ENCODE measurements around the gene F13B. TPM values are rescaled to one million over a fixed set of nuclear protein-coding genes. Genes with fewer than 3 reads are reported as not detected.
"Not testable (repeated sequence)": the region's sequence is repeated elsewhere in the genome, so short reads cannot be mapped to it uniquely, and the experiment has no call there.

Gene F13B
- total RNA-seq, 1 donor from 2014 or later: not detected

- Mint-ChIP-seq H3K27me3 (no peaks in the 10 kb centered on the region), H3K4me3 (no peak overlapping the region), H3K9me3 (no peaks in the 10 kb centered on the region), H3K27ac (no peak overlapping the region), H3K4me1 (no peaks in the 10 kb centered on the region), H3K36me3 (ENCODE audit: low read depth) (no peaks in the 10 kb centered on the region)
- intact Hi-C loops (cut with micrococcal nuclease): no loop called here
- DNase-seq: no peak
Measured at GRCh38 chr1:197027359-197027758, 39.7 kb downstream of the F13B start.

GRCh38 chr1:197024460-197024859, 42.6 kb downstream of the F13B start:
- H3K4me1 Mint-ChIP-seq: no peaks in the 10 kb centered on the region
- H3K27me3 Mint-ChIP-seq: no peaks in the 10 kb centered on the region
- no peaks in the 10 kb centered on the region for H3K36me3 Mint-ChIP-seq (ENCODE audit: low read depth)
- intact Hi-C loops (cut with micrococcal nuclease): no loop called here
- H3K27ac Mint-ChIP-seq: no peak overlapping the region
- DNase-seq: no peak
- H3K4me3 Mint-ChIP-seq: no peak overlapping the region
- no peaks in the 10 kb centered on the region for H3K9me3 Mint-ChIP-seq

- intact Hi-C loops (cut with micrococcal nuclease): no loop called here
- H3K27ac Mint-ChIP-seq: no peak overlapping the region
- no peaks in the 10 kb centered on the region for H3K36me3 Mint-ChIP-seq (ENCODE audit: low read depth)
- no peaks in the 10 kb centered on the region for H3K9me3 Mint-ChIP-seq
- H3K4me3 Mint-ChIP-seq: no peak overlapping the region
- H3K4me1 Mint-ChIP-seq: no peaks in the 10 kb centered on the region
- H3K27me3 Mint-ChIP-seq: no peaks in the 10 kb centered on the region
- no peak for DNase-seq
Measured at GRCh38 chr1:197021716-197022115, 45.3 kb downstream of the F13B start.

- no peak overlapping the region for H3K4me3 Mint-ChIP-seq
- no peak overlapping the region for H3K27ac Mint-ChIP-seq
- H3K9me3 Mint-ChIP-seq: no peaks in the 10 kb centered on the region
- no peak for DNase-seq
- intact Hi-C loops (cut with micrococcal nuclease): no loop called here
- H3K4me1 Mint-ChIP-seq: no peaks in the 10 kb centered on the region
- no peaks in the 10 kb centered on the region for H3K27me3 Mint-ChIP-seq
- no peaks in the 10 kb centered on the region for H3K36me3 Mint-ChIP-seq (ENCODE audit: low read depth)
Measured at GRCh38 chr1:197017558-197018146, 49.4 kb downstream of the F13B start.

- Mint-ChIP-seq H3K4me3 (no peak overlapping the region), H3K9me3 (peaks cover 1% of the 10 kb centered on the region), H3K27me3 (no peaks in the 10 kb centered on the region), H3K36me3 (ENCODE audit: low read depth) (no peaks in the 10 kb centered on the region), H3K4me1 (no peaks in the 10 kb centered on the region), H3K27ac (no peak overlapping the region)
- no peak for DNase-seq
- intact Hi-C loops (cut with micrococcal nuclease): no loop called here
Measured at GRCh38 chr1:197016751-197017150, 50.3 kb downstream of the F13B start.

GRCh38 chr1:197013234-197013633, 53.8 kb downstream of the F13B start:
- no peaks in the 10 kb centered on the region for H3K27me3 Mint-ChIP-seq
- no peak for DNase-seq
- intact Hi-C loops (cut with micrococcal nuclease): no loop called here
- H3K36me3 Mint-ChIP-seq (ENCODE audit: low read depth): no peaks in the 10 kb centered on the region
- H3K4me3 Mint-ChIP-seq: no peak overlapping the region
- peaks cover 4% of the 10 kb centered on the region for H3K9me3 Mint-ChIP-seq
- H3K4me1 Mint-ChIP-seq: no peaks in the 10 kb centered on the region
- H3K27ac Mint-ChIP-seq: no peak overlapping the region

- Mint-ChIP-seq H3K9me3 (peaks cover 4% of the 10 kb centered on the region), H3K36me3 (ENCODE audit: low read depth) (no peaks in the 10 kb centered on the region), H3K27ac (no peak overlapping the region), H3K4me3 (no peak overlapping the region), H3K4me1 (no peaks in the 10 kb centered on the region), H3K27me3 (no peaks in the 10 kb centered on the region)
- DNase-seq: no peak
- intact Hi-C loops (cut with micrococcal nuclease): no loop called here
Measured at GRCh38 chr1:197011614-197012013, 55.4 kb downstream of the F13B start.

GRCh38 chr1:197008861-197009260, 58.2 kb downstream of the F13B start:
- no peaks in the 10 kb centered on the region for H3K27me3 Mint-ChIP-seq
- peaks cover 4% of the 10 kb centered on the region for H3K9me3 Mint-ChIP-seq
- no peak for DNase-seq
- no peak overlapping the region for H3K4me3 Mint-ChIP-seq
- no peaks in the 10 kb centered on the region for H3K36me3 Mint-ChIP-seq (ENCODE audit: low read depth)
- H3K4me1 Mint-ChIP-seq: no peaks in the 10 kb centered on the region
- intact Hi-C loops (cut with micrococcal nuclease): no loop called here
- no peak overlapping the region for H3K27ac Mint-ChIP-seq

GRCh38 chr1:197003132-197003531, 63.9 kb downstream of the F13B start:
- intact Hi-C loops (cut with micrococcal nuclease): no loop called here

GRCh38 chr1:197001828-197002227, 65.2 kb downstream of the F13B start:
- no peak overlapping the region for H3K4me3 Mint-ChIP-seq
- H3K27ac Mint-ChIP-seq: no peak overlapping the region
- no peaks in the 10 kb centered on the region for H3K27me3 Mint-ChIP-seq
- no peaks in the 10 kb centered on the region for H3K9me3 Mint-ChIP-seq
- no peak for DNase-seq
- H3K36me3 Mint-ChIP-seq (ENCODE audit: low read depth): no peaks in the 10 kb centered on the region
- intact Hi-C loops (cut with micrococcal nuclease): no loop called here
- no peaks in the 10 kb centered on the region for H3K4me1 Mint-ChIP-seq

More at GRCh38 chr1:197003132-197003531, 63.9 kb downstream of the F13B start:
- H3K4me1 Mint-ChIP-seq: no peaks in the 10 kb centered on the region
- H3K27ac Mint-ChIP-seq: no peak overlapping the region
- no peaks in the 10 kb centered on the region for H3K27me3 Mint-ChIP-seq
- H3K9me3 Mint-ChIP-seq: no peaks in the 10 kb centered on the region
- no peak for DNase-seq
- H3K36me3 Mint-ChIP-seq (ENCODE audit: low read depth): no peaks in the 10 kb centered on the region
- H3K4me3 Mint-ChIP-seq: no peak overlapping the region

- Mint-ChIP-seq H3K27ac (no peak overlapping the region), H3K4me1 (no peaks in the 10 kb centered on the region), H3K4me3 (no peak overlapping the region), H3K27me3 (no peaks in the 10 kb centered on the region), H3K9me3 (no peaks in the 10 kb centered on the region), H3K36me3 (ENCODE audit: low read depth) (no peaks in the 10 kb centered on the region)
- DNase-seq: no peak
- intact Hi-C loops (cut with micrococcal nuclease): no loop called here
Measured at GRCh38 chr1:196997423-196997822, 69.6 kb downstream of the F13B start.

GRCh38 chr1:196993916-196994315, 73.1 kb downstream of the F13B start:
- Mint-ChIP-seq H3K36me3 (ENCODE audit: low read depth) (no peaks in the 10 kb centered on the region), H3K4me1 (no peaks in the 10 kb centered on the region), H3K27ac (no peak overlapping the region), H3K9me3 (no peaks in the 10 kb centered on the region), H3K4me3 (no peak overlapping the region), H3K27me3 (no peaks in the 10 kb centered on the region)
- DNase-seq: no peak
- intact Hi-C loops (cut with micrococcal nuclease): no loop called here

GRCh38 chr1:196991919-196992651, 75.0 kb downstream of the F13B start:
- H3K36me3 Mint-ChIP-seq (ENCODE audit: low read depth); DNase-seq; H3K27me3 Mint-ChIP-seq; H3K9me3 Mint-ChIP-seq; H3K4me3 Mint-ChIP-seq; intact Hi-C loops (cut with micrococcal nuclease); H3K27ac Mint-ChIP-seq; H3K4me1 Mint-ChIP-seq: not testable (repeated sequence)

Measured in activated CD4-positive, alpha-beta T cell treated with anti-CD3 and anti-CD28 coated beads, Interleukin-2, amount 10 ng/mL, durations not matched to agents 24 days and 14 days (primary cell).